SK-N-SH treated with all-trans-retinoic acid at 6 μM for 48 hours (cell line): Measurements from ENCODE around the gene DPYD.
A peak's percentile ranks its signal among the peaks of the same experiment; 100 is the strongest.

Experiments used
- ATAC-seq: fragments of 200-7000 bp; cut with Tn5 transposase; 3 replicates; pipeline ENCODE4 v1.9.1; 2020; ENCODE audit warnings: mild to moderate bottlenecking, moderate library complexity
- BACH2 ChIP-seq: fragments of 250-450 bp; sonication (Bioruptor Pico); IDR thresholded peaks from 2 replicates; pipeline ENCODE4 v1.9.0; 2021; ENCODE audit warnings: mild to moderate bottlenecking, borderline replicate concordance
- CREB5 ChIP-seq: fragments of 250-450 bp; sonication (Bioruptor Pico); IDR thresholded peaks from 2 replicates; pipeline ENCODE4 v1.5.1; 2020; ENCODE audit warnings: low read depth, mild to moderate bottlenecking, moderate library complexity
- CSDC2 ChIP-seq: fragments of 250-450 bp; sonication (Bioruptor Pico); IDR thresholded peaks from 2 replicates; pipeline ENCODE4 v1.5.0; 2020; ENCODE audit warnings: mild to moderate bottlenecking, moderate library complexity
- ESRRG ChIP-seq: fragments of 250-450 bp; sonication (Bioruptor Pico); IDR thresholded peaks from 2 replicates; pipeline ENCODE4 v1.6.1; 2021; ENCODE audit warnings: mild to moderate bottlenecking
- ISL1 ChIP-seq: fragments of 250-450 bp; sonication (Bioruptor Pico); IDR thresholded peaks from 2 replicates; pipeline ENCODE4 v2.1.2; 2022; ENCODE audit warnings: mild to moderate bottlenecking, moderate library complexity
- PPARA ChIP-seq: fragments of 250-450 bp; sonication (Bioruptor Pico); IDR thresholded peaks from 2 replicates; pipeline ENCODE4 v1.5.0; 2020; ENCODE audit warnings: mild to moderate bottlenecking, borderline replicate concordance
- RARB ChIP-seq: fragments of 250-450 bp; sonication (Bioruptor Pico); IDR thresholded peaks from 2 replicates; pipeline ENCODE4 v1.8.0; 2021; ENCODE audit warnings: mild to moderate bottlenecking, moderate library complexity
- SNAI2 ChIP-seq: fragments of 250-450 bp; sonication (Bioruptor Pico); IDR thresholded peaks from 2 replicates; pipeline ENCODE4 v1.5.0; 2020; ENCODE audit warnings: mild to moderate bottlenecking, moderate library complexity
- TCF4 ChIP-seq: fragments of 250-450 bp; sonication (Bioruptor Pico); IDR thresholded peaks from 2 replicates; pipeline ENCODE4 v1.8.0; 2021; ENCODE audit warnings: mild to moderate bottlenecking, moderate library complexity, borderline replicate concordance
- TOX ChIP-seq: fragments of 250-450 bp; sonication (Bioruptor Pico); IDR thresholded peaks from 2 replicates; pipeline ENCODE4 v1.8.0; 2021; ENCODE audit warnings: mild to moderate bottlenecking, moderate library complexity, borderline replicate concordance
- TSHZ2 ChIP-seq: fragments of 250-450 bp; sonication (Bioruptor Pico); IDR thresholded peaks from 2 replicates; pipeline ENCODE4 v1.5.0; 2020; ENCODE audit warnings: mild to moderate bottlenecking, moderate library complexity
- ZFP3 ChIP-seq: fragments of 250-450 bp; sonication (Bioruptor Pico); IDR thresholded peaks from 2 replicates; pipeline ENCODE4 v1.5.0; 2020; ENCODE audit warnings: mild to moderate bottlenecking, moderate library complexity
- ZNF565 ChIP-seq: fragments of 450-650 bp; formaldehyde crosslinking; conservative IDR thresholded peaks from 2 replicates; pipeline ENCODE4 v1.5.0; 2020; ENCODE audit warnings: low read depth, mild to moderate bottlenecking, moderate library complexity
- ZNF70 ChIP-seq: fragments of 450-650 bp; formaldehyde crosslinking; IDR thresholded peaks from 2 replicates; pipeline ENCODE4 v1.5.0; 2020; ENCODE audit warnings: mild to moderate bottlenecking, moderate library complexity
- ZNF8 ChIP-seq: fragments of 450-650 bp; formaldehyde crosslinking; IDR thresholded peaks from 2 replicates; pipeline ENCODE4 v1.5.0; 2020; ENCODE audit warnings: mild to moderate bottlenecking, moderate library complexity
- TF ChIP-seq, protein P1 (sequence below): fragments of 250-450 bp; sonication (Bioruptor Pico); IDR thresholded peaks from 2 replicates; pipeline ENCODE4 v1.8.0; 2021; ENCODE audit warnings: low read depth, mild to moderate bottlenecking, moderate library complexity, borderline replicate concordance
- TF ChIP-seq, protein P2 (sequence below): fragments of 250-450 bp; sonication (Bioruptor Pico); IDR thresholded peaks from 2 replicates; pipeline ENCODE4 v1.5.1; 2021; ENCODE audit warnings: mild to moderate bottlenecking, moderate library complexity
- TF ChIP-seq, protein P3 (sequence below): fragments of 250-450 bp; sonication (Bioruptor Pico); IDR thresholded peaks from 2 replicates; pipeline ENCODE4 v1.8.0; 2020; ENCODE audit warnings: mild to moderate bottlenecking, moderate library complexity, borderline replicate concordance

DPYD gene

GRCh38 chr1:97050506-97050905 is 870.3 kb downstream of the DPYD start:
- TF ChIP-seq, protein P1, sequence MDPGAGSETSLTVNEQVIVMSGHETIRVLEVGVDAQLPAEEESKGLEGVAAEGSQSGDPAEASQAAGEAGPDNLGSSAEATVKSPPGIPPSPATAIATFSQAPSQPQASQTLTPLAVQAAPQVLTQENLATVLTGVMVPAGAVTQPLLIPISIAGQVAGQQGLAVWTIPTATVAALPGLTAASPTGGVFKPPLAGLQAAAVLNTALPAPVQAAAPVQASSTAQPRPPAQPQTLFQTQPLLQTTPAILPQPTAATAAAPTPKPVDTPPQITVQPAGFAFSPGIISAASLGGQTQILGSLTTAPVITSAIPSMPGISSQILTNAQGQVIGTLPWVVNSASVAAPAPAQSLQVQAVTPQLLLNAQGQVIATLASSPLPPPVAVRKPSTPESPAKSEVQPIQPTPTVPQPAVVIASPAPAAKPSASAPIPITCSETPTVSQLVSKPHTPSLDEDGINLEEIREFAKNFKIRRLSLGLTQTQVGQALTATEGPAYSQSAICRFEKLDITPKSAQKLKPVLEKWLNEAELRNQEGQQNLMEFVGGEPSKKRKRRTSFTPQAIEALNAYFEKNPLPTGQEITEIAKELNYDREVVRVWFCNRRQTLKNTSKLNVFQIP (CRISPR knock-in tag), result no peak
- TF ChIP-seq BACH2 (CRISPR knock-in tag), result no peak
- TF ChIP-seq RARB (CRISPR knock-in tag), result no peak
- no peak for TF ChIP-seq ESRRG
- TF ChIP-seq CSDC2 (CRISPR knock-in tag), result no peak
- TF ChIP-seq, protein P2, sequence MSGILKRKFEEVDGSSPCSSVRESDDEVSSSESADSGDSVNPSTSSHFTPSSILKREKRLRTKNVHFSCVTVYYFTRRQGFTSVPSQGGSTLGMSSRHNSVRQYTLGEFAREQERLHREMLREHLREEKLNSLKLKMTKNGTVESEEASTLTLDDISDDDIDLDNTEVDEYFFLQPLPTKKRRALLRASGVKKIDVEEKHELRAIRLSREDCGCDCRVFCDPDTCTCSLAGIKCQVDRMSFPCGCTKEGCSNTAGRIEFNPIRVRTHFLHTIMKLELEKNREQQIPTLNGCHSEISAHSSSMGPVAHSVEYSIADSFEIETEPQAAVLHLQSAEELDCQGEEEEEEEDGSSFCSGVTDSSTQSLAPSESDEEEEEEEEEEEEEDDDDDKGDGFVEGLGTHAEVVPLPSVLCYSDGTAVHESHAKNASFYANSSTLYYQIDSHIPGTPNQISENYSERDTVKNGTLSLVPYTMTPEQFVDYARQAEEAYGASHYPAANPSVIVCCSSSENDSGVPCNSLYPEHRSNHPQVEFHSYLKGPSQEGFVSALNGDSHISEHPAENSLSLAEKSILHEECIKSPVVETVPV, result no peak
- TF ChIP-seq TSHZ2 (CRISPR knock-in tag), result no peak
- no peak for TF ChIP-seq CREB5
- no peak for TF ChIP-seq PPARA (CRISPR knock-in tag)
- no peak for TF ChIP-seq ZNF565
- peak; percentile 72 for ATAC-seq

DNA sequence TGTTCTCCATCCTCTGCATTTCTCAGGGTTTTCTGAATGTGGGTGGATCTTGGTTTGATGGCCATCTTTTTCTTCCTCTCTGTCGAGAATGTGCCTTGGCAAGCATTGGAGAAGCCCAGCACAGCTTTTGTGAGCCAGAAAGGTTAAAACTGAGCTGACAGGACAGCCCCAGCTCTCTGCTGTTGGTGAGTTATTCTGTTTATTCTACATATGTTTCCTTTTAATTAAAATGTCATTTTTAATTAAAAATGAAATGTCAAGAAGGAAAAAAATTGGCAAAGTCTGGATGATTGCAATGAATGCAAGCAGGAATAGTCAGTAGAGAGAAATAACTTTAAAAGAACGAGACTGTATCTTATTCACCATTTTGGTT is 873.4 kb downstream of the DPYD start:
- no peak for TF ChIP-seq TOX (CRISPR knock-in tag)
- TF ChIP-seq CSDC2 (CRISPR knock-in tag), result no peak
- TF ChIP-seq TCF4 (CRISPR knock-in tag), result no peak
- TF ChIP-seq, protein P3, sequence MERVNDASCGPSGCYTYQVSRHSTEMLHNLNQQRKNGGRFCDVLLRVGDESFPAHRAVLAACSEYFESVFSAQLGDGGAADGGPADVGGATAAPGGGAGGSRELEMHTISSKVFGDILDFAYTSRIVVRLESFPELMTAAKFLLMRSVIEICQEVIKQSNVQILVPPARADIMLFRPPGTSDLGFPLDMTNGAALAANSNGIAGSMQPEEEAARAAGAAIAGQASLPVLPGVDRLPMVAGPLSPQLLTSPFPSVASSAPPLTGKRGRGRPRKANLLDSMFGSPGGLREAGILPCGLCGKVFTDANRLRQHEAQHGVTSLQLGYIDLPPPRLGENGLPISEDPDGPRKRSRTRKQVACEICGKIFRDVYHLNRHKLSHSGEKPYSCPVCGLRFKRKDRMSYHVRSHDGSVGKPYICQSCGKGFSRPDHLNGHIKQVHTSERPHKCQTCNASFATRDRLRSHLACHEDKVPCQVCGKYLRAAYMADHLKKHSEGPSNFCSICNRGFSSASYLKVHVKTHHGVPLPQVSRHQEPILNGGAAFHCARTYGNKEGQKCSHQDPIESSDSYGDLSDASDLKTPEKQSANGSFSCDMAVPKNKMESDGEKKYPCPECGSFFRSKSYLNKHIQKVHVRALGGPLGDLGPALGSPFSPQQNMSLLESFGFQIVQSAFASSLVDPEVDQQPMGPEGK, result no peak
- TF ChIP-seq ZFP3 (CRISPR knock-in tag), result no peak
- TF ChIP-seq ZNF8 (CRISPR knock-in tag), result no peak
- no peak for TF ChIP-seq RARB (CRISPR knock-in tag)
- no peak for TF ChIP-seq CREB5
- TF ChIP-seq ISL1 (CRISPR knock-in tag), result no peak
- peak; percentile 49; the same call in 1 of the 3 replicates for ATAC-seq

DNA sequence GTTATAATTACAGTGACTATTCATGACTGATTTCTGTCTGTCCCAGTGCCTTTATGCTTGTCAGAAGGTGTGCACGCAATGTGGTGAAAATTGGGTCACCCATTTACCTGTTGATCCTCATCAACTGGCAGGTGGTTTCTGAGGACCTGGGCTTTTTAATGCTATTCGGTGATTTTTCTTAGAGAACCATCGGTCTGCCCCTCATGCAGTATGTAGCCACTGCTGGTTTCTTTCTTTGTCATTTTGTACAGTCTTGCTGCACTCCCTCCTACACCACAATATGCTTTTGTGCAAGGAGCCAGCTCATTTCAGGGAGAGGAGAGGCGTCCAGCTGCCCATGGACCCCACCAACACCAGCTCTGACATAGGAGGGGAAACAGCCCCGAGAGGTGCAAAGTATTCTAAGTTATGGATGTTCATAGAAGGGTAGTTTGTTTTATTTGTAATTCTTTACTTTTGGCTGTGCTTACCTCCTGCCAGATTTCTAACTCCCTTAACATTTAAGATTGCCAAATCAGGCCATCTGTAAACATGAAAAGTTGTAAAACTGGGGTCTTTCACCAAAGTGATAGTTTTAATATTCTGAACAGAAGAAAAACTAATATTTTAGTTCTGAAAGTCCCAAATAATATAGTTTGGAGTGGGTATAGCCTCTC is 873.9 kb downstream of the DPYD start:
- TF ChIP-seq ZNF565, result no peak
- TF ChIP-seq PPARA (CRISPR knock-in tag), result no peak
- no peak for TF ChIP-seq TSHZ2 (CRISPR knock-in tag)
- TF ChIP-seq SNAI2 (CRISPR knock-in tag), result no peak
- TF ChIP-seq ESRRG, result no peak
- TF ChIP-seq, protein P3, result no peak
- no peak for TF ChIP-seq TCF4 (CRISPR knock-in tag)
- TF ChIP-seq RARB (CRISPR knock-in tag), result no peak
- TF ChIP-seq, protein P2, result no peak
- TF ChIP-seq ZNF8 (CRISPR knock-in tag), result no peak
- no peak for TF ChIP-seq ZFP3 (CRISPR knock-in tag)
- no peak for TF ChIP-seq BACH2 (CRISPR knock-in tag)
- no peak for TF ChIP-seq CSDC2 (CRISPR knock-in tag)
- no peak for TF ChIP-seq ZNF70 (CRISPR knock-in tag)
- no peak for ATAC-seq
